ENCODE data around the gene DRD4. TPM values are rescaled to one million over a fixed set of nuclear protein-coding genes. Genes with fewer than 3 reads are reported as not detected.
A peak's percentile ranks its signal among the peaks of the same experiment; 100 is the strongest.

The DRD4 gene
- total RNA-seq, 1 experiment from 2014 or later: 2.1 TPM

DNA sequence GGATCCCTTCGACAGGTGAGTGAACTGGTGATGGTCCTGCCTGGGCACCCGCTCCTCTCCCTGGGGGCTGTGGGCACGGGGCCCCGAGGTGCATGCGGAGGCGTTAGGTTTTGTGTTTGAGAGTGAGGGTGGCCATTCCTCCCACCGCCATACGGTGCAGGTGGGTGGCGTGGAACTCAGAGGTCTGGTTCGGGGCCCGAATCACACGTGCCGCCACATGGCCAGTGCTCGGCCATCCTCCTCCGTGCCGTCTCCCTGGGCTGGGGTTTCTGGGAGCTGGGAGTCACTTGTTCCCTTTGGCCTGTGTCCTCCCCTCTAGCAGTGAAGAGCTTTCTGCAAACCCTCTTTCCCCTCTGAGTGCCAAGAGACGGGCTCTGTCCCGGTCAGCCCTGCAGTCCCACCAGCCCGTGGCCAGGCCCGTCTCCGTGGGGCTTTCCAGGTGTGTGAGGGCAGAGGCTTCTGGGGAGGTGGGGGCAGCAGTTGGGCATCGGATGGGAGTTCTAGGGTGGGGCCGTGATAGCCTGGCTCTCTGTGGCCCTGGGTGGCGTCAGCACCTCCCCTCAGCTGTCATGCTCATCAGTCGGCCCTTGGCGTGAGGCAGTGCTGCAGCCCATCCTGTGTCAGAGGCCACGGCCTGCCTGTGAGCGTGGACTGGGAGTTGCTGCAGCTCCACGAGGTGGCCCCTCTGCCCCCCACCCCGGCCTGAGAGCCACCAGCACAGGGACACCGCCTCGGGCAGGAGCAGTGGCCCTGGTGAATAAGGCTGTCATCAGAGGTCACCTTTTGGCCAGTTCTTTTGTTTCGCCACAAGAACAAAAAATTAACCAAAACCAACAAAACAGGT is 31.6 kb upstream of the DRD4 start:
- Histone ChIP-seq H3K27me3 (ENCODE audit: control insufficient read depth, insufficient read depth, low read length) (no peaks in the 10 kb centered on the region), H3K4me3 (ENCODE audit: insufficient read depth, low read depth, low read length) (no peak overlapping the region), H3K36me3 (replicated peaks; ENCODE audit: control insufficient read depth, insufficient read depth, low read length) (peaks cover 44% of the 10 kb centered on the region)
- DNase-seq: no peak

DNA sequence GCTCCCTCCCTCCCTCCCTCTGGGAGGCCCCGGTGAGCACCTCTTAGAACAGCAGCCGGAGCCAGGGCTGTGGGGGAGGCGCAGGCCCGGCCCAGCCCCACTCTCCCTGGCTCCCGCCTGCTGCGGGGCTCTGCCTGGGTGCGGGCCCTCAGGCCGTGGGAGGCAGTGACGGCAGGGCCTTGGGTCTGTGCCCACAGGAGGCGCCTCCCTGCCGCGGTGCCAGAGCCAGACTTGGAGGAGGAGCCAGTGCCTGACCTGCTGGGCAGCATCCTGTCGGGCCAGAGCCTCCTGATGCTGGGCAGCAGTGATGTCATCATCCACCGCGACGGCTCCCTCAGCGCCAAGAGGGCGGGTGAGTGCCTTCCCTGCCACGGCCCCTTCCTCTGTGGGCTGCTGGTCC is 30.8 kb upstream of the DRD4 start:
- no peak for DNase-seq
- peaks cover 45% of the 10 kb centered on the region for H3K36me3 ChIP-seq (replicated peaks; ENCODE audit: control insufficient read depth, insufficient read depth, low read length)
- no peak overlapping the region for H3K4me3 ChIP-seq (ENCODE audit: insufficient read depth, low read depth, low read length)

GRCh38 chr11:607020-607780 is 29.9 kb upstream of the DRD4 start:
- Histone ChIP-seq H3K27me3 (ENCODE audit: control insufficient read depth, insufficient read depth, low read length) (no peaks in the 10 kb centered on the region), H3K4me3 (ENCODE audit: insufficient read depth, low read depth, low read length) (no peak overlapping the region), H3K36me3 (replicated peaks; ENCODE audit: control insufficient read depth, insufficient read depth, low read length) (peaks cover 38% of the 10 kb centered on the region)
- DNase-seq: no peak

More for the DNA sequence above, 30.8 kb upstream of the DRD4 start:
- H3K27me3 ChIP-seq (ENCODE audit: control insufficient read depth, insufficient read depth, low read length): no peaks in the 10 kb centered on the region

- DNase-seq: no peak
- no peak overlapping the region for H3K4me3 ChIP-seq (ENCODE audit: insufficient read depth, low read depth, low read length)
- H3K36me3 ChIP-seq (replicated peaks; ENCODE audit: control insufficient read depth, insufficient read depth, low read length): peaks cover 38% of the 10 kb centered on the region
- no peaks in the 10 kb centered on the region for H3K27me3 ChIP-seq (ENCODE audit: control insufficient read depth, insufficient read depth, low read length)
Measured at GRCh38 chr11:607971-608659, 29.0 kb upstream of the DRD4 start.

DNA sequence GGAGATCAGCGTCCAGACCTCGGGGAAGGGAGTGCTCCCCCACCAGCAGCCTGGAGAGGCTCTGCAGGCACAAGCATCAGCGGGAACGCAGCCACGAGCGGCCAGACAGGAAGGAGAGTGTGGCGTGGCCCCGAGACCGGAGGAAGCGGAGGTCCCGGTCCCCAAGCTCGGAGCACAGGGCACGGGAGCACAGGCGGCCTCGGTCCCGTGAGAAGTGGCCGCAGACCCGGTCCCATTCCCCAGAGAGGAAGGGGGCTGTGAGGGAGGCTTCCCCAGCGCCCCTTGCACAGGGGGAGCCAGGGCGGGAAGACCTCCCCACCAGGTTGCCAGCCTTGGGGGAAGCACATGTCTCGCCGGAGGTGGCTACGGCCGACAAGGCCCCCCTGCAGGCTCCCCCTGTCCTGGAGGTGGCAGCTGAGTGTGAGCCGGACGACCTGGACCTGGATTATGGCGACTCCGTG is 28.2 kb upstream of the DRD4 start:
- no peak overlapping the region for H3K4me3 ChIP-seq (ENCODE audit: insufficient read depth, low read depth, low read length)
- no peaks in the 10 kb centered on the region for H3K27me3 ChIP-seq (ENCODE audit: control insufficient read depth, insufficient read depth, low read length)
- H3K36me3 ChIP-seq (replicated peaks; ENCODE audit: control insufficient read depth, insufficient read depth, low read length): peaks cover 36% of the 10 kb centered on the region
- DNase-seq: no peak

- no peak for DNase-seq
- peaks cover 36% of the 10 kb centered on the region for H3K36me3 ChIP-seq (replicated peaks; ENCODE audit: control insufficient read depth, insufficient read depth, low read length)
Measured at GRCh38 chr11:609341-609811, 27.7 kb upstream of the DRD4 start.

DNA sequence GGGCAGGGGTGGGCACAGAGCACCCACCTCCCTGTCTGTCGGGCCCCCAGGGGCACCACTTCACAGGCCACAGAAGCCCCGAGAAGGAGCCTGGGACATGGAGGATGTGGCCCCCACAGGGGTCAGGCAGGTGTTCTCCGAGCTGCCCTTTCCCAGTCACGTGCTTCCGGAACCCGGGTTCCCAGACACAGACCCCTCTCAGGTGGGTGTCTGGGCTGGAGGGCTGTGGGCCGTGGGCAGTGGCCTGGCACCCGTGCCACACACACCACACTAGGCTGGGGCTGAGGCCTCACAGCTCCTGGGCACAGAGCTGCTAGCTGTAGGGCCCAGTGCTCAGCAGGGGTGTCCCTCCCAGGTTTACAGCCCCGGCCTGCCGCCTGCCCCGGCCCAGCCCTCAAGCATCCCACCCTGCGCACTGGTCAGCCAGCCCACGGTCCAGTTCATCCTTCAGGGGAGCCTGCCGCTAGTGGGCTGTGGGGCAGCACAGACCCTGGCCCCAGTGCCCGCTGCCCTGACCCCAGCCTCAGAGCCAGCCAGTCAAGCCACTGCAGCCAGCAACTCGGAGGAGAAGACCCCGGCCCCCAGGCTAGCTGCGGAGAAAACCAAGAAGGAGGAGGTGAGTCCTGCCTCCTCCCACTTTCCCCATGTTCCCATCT is 26.8 kb upstream of the DRD4 start:
- no peaks in the 10 kb centered on the region for H3K27me3 ChIP-seq (ENCODE audit: control insufficient read depth, insufficient read depth, low read length)
- no peak for DNase-seq
- peaks cover 30% of the 10 kb centered on the region for H3K36me3 ChIP-seq (replicated peaks; ENCODE audit: control insufficient read depth, insufficient read depth, low read length)
- no peak overlapping the region for H3K4me3 ChIP-seq (ENCODE audit: insufficient read depth, low read depth, low read length)

More at GRCh38 chr11:609341-609811, 27.7 kb upstream of the DRD4 start:
- Histone ChIP-seq H3K27me3 (ENCODE audit: control insufficient read depth, insufficient read depth, low read length) (no peaks in the 10 kb centered on the region), H3K4me3 (ENCODE audit: insufficient read depth, low read depth, low read length) (no peak overlapping the region)

DNA sequence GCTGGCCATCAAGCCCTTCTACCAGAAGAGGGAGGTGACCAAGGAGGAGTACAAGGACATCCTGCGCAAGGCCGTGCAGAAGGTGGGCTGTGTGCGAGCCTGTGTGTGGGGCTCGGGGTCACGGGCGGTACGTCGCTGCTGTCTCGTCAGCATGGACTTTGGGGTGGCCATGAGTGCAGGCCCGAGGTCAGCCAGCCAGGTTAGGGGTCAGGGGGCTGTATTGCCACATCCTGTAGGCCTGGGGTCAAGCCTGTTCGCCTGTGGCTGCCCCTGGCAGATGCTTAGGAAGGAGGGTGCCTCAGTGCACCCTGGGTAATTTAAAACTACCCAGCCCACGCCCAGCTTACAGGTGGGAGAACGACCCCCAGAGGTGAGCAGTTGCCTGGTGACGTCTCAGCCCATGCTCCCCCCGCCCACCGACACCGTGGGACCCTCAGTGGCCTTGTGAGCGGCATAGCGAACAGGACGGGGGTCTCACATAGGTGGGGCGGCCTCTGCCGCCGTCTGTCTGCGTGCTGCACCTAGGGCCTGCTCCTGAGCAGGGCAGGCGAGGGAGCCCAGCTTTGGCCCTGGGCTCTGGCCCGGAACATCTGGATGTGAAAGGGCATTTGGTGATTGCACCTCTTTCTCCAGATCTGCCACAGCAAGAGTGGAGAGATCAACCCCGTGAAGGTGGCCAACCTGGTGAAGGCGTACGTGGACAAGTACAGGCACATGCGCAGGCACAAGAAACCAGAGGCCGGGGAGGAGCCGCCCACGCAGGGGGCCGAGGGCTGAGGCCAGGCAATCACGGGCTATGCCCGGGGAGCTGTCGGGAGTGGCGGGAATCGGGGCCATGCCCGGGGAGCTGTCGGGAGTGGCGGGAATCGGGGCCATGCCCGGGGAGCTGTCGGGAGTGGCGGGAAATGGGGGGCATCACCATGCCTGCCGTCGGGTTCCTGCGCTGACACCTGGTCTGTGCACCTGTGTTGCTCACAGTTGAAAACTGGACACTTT is 25.8 kb upstream of the DRD4 start:
- Histone ChIP-seq H3K27me3 (ENCODE audit: control insufficient read depth, insufficient read depth, low read length) (no peaks in the 10 kb centered on the region), H3K4me3 (ENCODE audit: insufficient read depth, low read depth, low read length) (no peak overlapping the region), H3K36me3 (replicated peaks; ENCODE audit: control insufficient read depth, insufficient read depth, low read length) (peaks cover 24% of the 10 kb centered on the region)
- DNase-seq: no peak

DNA sequence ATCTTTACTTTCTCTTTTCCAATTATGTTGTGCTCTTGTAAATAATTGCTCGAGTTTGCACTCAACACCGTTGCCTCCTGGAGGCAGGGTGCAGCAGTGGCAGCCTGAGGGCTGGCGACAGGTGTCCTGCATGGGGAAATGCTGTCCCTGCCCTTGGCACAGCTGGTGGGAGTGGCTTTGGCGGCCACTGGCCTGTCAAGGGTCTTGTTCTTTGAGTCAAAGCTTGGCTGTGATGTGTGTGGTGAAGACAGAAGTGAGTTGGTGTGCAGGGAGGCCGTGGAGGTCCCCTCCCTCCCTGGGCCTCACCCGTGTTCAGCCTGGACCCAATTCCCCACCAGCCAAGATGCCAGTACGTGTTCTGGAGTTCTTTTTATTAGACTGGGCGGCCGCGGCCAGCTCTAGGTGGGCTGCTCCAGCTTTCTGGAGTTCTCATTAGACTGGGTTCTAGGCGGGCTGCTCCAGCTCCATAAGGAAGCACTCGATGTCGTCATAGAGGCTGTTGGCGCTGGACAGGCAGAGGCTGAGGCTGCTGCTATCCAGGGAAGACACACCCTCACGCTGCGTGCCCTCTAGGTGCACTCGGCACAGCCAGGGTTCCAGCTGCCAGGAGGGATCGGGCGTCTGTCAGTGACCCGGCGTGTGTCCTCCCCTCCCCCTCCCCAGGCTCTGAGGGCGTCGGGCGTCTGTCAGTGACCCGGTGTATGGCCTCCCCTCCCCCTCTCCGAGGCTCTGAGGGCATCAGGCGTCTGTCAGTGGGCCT is 24.7 kb upstream of the DRD4 start:
- no peak for DNase-seq
- Histone ChIP-seq H3K4me3 (ENCODE audit: insufficient read depth, low read depth, low read length) (no peak overlapping the region), H3K27me3 (ENCODE audit: control insufficient read depth, insufficient read depth, low read length) (no peaks in the 10 kb centered on the region), H3K36me3 (replicated peaks; ENCODE audit: control insufficient read depth, insufficient read depth, low read length) (peaks cover 19% of the 10 kb centered on the region)

DNA sequence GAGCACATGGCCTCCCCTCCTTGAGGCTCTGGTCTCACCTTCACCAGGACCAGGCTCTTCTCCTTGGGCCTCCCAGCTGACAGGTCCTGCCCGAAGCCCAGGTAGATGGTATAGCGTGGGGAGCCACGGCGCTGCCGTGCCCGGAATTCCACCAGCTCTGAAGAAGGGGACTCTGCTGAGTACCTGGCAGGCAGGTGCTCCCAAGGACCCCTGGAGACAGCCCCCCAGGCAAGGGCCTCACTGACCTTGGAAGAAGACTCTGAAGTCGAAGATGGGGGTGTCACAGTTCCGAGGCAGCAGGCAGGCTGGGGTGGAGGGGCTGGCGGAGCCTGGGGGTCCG is 24.1 kb upstream of the DRD4 start:
- peaks cover 17% of the 10 kb centered on the region for H3K36me3 ChIP-seq (replicated peaks; ENCODE audit: control insufficient read depth, insufficient read depth, low read length)
- DNase-seq: no peak
- H3K27me3 ChIP-seq (ENCODE audit: control insufficient read depth, insufficient read depth, low read length): no peaks in the 10 kb centered on the region
- no peak overlapping the region for H3K4me3 ChIP-seq (ENCODE audit: insufficient read depth, low read depth, low read length)

DNA sequence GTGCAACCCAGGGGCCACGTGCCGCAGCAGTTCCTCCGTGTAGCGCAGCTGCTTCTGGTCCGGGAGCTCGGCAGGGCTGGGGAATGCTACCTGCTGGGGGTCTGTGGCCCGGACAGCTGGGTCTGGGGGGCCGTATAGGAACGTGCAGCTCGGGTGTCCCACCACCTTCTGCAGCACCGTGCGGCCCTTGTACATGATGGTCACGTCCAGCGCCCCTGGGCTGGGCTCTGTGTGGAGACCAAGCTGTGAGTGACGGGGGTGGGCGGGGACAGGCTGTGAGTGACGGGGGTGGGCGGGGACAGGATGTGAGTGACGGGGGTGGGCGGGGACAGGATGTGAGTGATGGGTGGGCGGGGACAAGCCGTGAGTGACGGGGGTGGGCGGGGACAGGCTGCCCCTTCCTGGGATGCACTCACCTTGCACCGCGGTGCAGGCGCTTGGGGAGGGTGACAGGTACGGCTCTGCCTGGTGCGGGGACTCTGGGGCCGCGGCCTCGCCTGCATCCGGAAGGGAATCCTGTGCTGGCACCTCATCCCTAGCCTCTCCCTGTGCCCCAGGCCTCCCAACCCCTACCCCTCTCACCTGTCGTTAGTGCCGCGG is 23.6 kb upstream of the DRD4 start:
- H3K27me3 ChIP-seq (ENCODE audit: control insufficient read depth, insufficient read depth, low read length): no peaks in the 10 kb centered on the region
- H3K36me3 ChIP-seq (replicated peaks; ENCODE audit: control insufficient read depth, insufficient read depth, low read length): peaks cover 17% of the 10 kb centered on the region
- peak overlapping the region; percentile 9; the same call in 1 of the 2 replicates for H3K4me3 ChIP-seq (ENCODE audit: insufficient read depth, low read depth, low read length)
- DNase-seq: peak; percentile 99

DNA sequence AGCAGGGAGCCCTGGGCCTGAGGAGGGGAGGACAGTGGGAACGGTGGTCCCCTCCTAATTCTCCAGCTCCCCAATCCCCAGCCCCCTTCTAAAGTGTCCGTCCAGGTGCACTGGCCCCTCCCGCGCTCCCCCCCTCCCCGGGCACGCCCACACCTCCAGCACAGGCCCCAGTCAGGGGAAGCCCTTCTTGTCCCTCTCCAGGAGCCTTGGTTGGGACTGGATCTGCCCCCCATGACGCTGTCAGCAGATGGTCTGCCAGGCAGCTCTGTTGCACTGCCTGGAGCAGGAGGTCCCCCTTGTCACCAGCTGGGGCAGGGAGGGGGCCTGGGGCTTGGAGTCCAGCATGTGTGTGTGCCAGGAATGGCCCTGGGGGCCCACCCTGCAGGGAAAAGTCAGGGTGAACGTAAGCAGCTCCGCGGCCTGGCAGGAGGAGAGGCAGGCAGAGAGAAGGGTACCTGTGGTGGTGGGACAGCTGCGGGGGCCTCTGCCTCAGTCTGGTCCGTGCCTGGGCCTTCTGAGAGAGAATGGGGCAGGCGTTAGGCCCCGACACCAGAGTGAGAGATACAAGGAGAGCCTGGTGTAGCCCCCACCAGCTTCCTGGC is 22.9 kb upstream of the DRD4 start:
- Histone ChIP-seq H3K4me3 (ENCODE audit: insufficient read depth, low read depth, low read length) (no peak overlapping the region), H3K27me3 (ENCODE audit: control insufficient read depth, insufficient read depth, low read length) (no peaks in the 10 kb centered on the region), H3K36me3 (replicated peaks; ENCODE audit: control insufficient read depth, insufficient read depth, low read length) (peaks cover 14% of the 10 kb centered on the region)
- DNase-seq: no peak

Measured in H7 (cell line).